HG03378 (cell line): ENCODE measurements around the gene SPDEF.

Experiments used
- ATAC-seq: cut with Tn5 transposase; IDR thresholded peaks from one replicate; pipeline ENCODE4 v1.9.1; 2021; ENCODE audit warnings: mild to moderate bottlenecking, moderate library complexity; ENCODE audit not compliant: unreplicated experiment

SPDEF gene

GRCh38 chr6:34530753-34531365 lies 25.3 kb downstream of the SPDEF start:
- ATAC-seq, result no peak

GRCh38 chr6:34529665-34530327 lies 26.3 kb downstream of the SPDEF start:
- ATAC-seq, result no peak

GRCh38 chr6:34528996-34529664 lies 27.0 kb downstream of the SPDEF start:
- no peak for ATAC-seq

- no peak for ATAC-seq
Observed at GRCh38 chr6:34527751-34528670, 28.1 kb downstream of the SPDEF start.

- no peak for ATAC-seq
Observed at GRCh38 chr6:34526992-34527728, 29.0 kb downstream of the SPDEF start.

- no peak for ATAC-seq
Observed at GRCh38 chr6:34526241-34526972, 29.7 kb downstream of the SPDEF start.

GRCh38 chr6:34525431-34526175 lies 30.5 kb downstream of the SPDEF start:
- no peak for ATAC-seq

GRCh38 chr6:34524971-34525370 lies 31.2 kb downstream of the SPDEF start:
- no peak for ATAC-seq

- no peak for ATAC-seq
Observed at GRCh38 chr6:34524499-34524898, 31.6 kb downstream of the SPDEF start.

- no peak for ATAC-seq
Observed at GRCh38 chr6:34523441-34524206, 32.5 kb downstream of the SPDEF start.

GRCh38 chr6:34522761-34523160 lies 33.4 kb downstream of the SPDEF start:
- no peak for ATAC-seq

- ATAC-seq, result no peak
Observed at GRCh38 chr6:34521463-34522285, 34.5 kb downstream of the SPDEF start.

- ATAC-seq, result no peak
Observed at GRCh38 chr6:34520645-34521462, 35.3 kb downstream of the SPDEF start.

- ATAC-seq, result no peak
Observed at GRCh38 chr6:34519971-34520644, 36.0 kb downstream of the SPDEF start.

- ATAC-seq, result no peak
Observed at GRCh38 chr6:34518669-34519365, 37.3 kb downstream of the SPDEF start.

GRCh38 chr6:34517966-34518365 lies 38.2 kb downstream of the SPDEF start:
- no peak for ATAC-seq
